ENCODE measurements around the gene ZNF735.

The ZNF735 gene

DNA sequence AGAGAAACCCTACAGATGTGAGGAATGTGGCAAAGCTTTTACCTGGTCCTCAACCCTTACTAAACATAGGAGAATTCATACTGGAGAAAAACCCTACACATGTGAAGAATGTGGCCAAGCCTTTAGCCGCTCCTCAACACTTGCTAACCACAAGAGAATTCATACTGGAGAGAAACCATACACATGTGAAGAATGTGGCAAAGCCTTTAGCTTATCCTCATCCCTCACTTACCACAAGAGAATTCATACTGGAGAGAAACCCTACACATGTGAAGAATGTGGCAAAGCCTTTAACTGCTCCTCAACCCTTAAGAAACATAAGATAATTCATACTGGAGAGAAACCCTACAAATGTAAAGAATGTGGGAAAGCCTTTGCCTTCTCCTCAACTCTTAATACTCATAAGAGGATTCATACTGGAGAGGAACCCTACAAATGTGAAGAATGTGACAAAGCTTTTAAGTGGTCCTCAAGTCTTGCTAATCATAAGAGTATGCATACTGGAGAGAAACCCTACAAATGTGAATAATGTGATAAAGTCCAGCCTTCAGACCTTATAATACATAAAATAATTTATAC is 59.4 kb downstream of the ZNF735 start:
- no peak for DNase-seq

More for the DNA sequence above, 59.4 kb downstream of the ZNF735 start:
- Histone ChIP-seq H3K23ac (ENCODE audit: low read length) (no peak overlapping the region), H3K4me1 (ENCODE audit: control insufficient read depth in 1 of 2, insufficient read depth in 2 of 2, low read length in 2 of 2) (no peaks in the 10 kb centered on the region), H3K4ac (ENCODE audit: low read depth, low read length) (no peak overlapping the region), H3K36me3 (ENCODE audit: control insufficient read depth in 1 of 2, insufficient read depth in 2 of 2, low read length in 2 of 2) (no peaks in the 10 kb centered on the region), H4K8ac (ENCODE audit: low read depth, low read length) (no peak overlapping the region), H2AFZ (ENCODE audit: insufficient read depth, low read length, poor library complexity) (no peak overlapping the region), H3K79me2 (ENCODE audit: control insufficient read depth, insufficient read depth, low read length, poor library complexity) (no peaks in the 10 kb centered on the region), H2BK120ac (ENCODE audit: insufficient read depth, low read length, poor library complexity) (no peak overlapping the region), H3K9ac (ENCODE audit: low read length) (no peak overlapping the region), H3K4me3 (ENCODE audit: low read depth, low read length) (no peak overlapping the region), H3K4me2 (ENCODE audit: low read length) (no peak overlapping the region), H3K18ac (ENCODE audit: low read length) (no peak overlapping the region), H3K27ac (ENCODE audit: low read depth, low read length) (no peak overlapping the region), H3K9me3 (ENCODE audit: insufficient read depth, low read depth, low read length) (peaks cover 1% of the 10 kb centered on the region), H2BK12ac (ENCODE audit: low read length) (no peak overlapping the region), H2AK5ac (ENCODE audit: low read length) (no peak overlapping the region), H4K91ac (ENCODE audit: low read depth, low read length) (no peak overlapping the region), H3K14ac (ENCODE audit: low read length) (no peak overlapping the region), H3K27me3 (ENCODE audit: insufficient read depth, low read length) (no peaks in the 10 kb centered on the region), H4K12ac (ENCODE audit: low read depth, low read length) (no peak overlapping the region), H3K79me1 (ENCODE audit: low read length) (no peaks in the 10 kb centered on the region), H2BK5ac (ENCODE audit: low read depth, low read length, poor library complexity) (no peak overlapping the region)
- no CpG with 5 or more reads among the region's 1 CpG for WGBS (ENCODE audit: extremely low coverage, insufficient coverage, insufficient read length)
